Gastroesophageal sphincter (tissue), 4 donors: ENCODE measurements around the gene THSD7A. TPM values are rescaled to one million over a fixed set of nuclear protein-coding genes. Genes with fewer than 3 reads are reported as not detected.

Source experiments
- ATAC-seq: fragments of 150-250 bp; one replicate; pipeline ENCODE4 v1.9.1; 2016; ENCODE audit warnings: mild to moderate bottlenecking, moderate library complexity
- H3K27ac ChIP-seq, 4 donors: fragments of 200-600 bp; sonication (generic) in 3 of 4; 1 replicate in 3 of 4; 2 replicates in 1 of 4; pipeline ENCODE4 v1.5.1; 2016 to 2019
- H3K27me3 ChIP-seq: fragments of 200-600 bp; sonication (generic); one replicate; pipeline ENCODE4 v1.5.1; 2019
- H3K36me3 ChIP-seq, 2 donors: fragments of 200-600 bp; sonication (generic); one replicate each; pipeline ENCODE4 v1.5.1; 2019; ENCODE audit warnings: control low read depth in 1 of 2
- H3K4me1 ChIP-seq, 3 donors: fragments of 200-600 bp; sonication (generic); 1 replicate in 2 of 3; 2 replicates in 1 of 3; pipeline ENCODE4 v1.5.1; 2016 to 2019; ENCODE audit warnings: control low read depth in 2 of 3
- H3K4me3 ChIP-seq, 2 donors: fragments of 200-600 bp; sonication (generic); one replicate each; pipeline ENCODE4 v1.5.1; 2019; ENCODE audit warnings: mild to moderate bottlenecking in 1 of 2, moderate library complexity in 1 of 2
- H3K9me3 ChIP-seq, 3 donors: fragments of 200-600 bp; sonication (generic); one replicate each; pipeline ENCODE4 v1.5.1; 2017 to 2019; ENCODE audit warnings: control low read depth in 2 of 3
- EP300 ChIP-seq: sonication (generic); formaldehyde crosslinking; IDR thresholded peaks from one replicate; pipeline ENCODE4 v1.6.1; 2017; ENCODE audit warnings: antibody characterized with exemption, mild to moderate bottlenecking
- POLR2A ChIP-seq, 2 donors: fragments of 450-650 bp; IDR thresholded peaks; one replicate each; pipeline ENCODE4 v1.6.1; 2017; ENCODE audit warnings: antibody characterized with exemption in 2 of 2, mild to moderate bottlenecking in 2 of 2, moderate library complexity in 1 of 2
- POLR2AphosphoS5 ChIP-seq: sonication (generic); formaldehyde crosslinking; IDR thresholded peaks from one replicate; pipeline ENCODE4 v1.6.1; 2017; ENCODE audit warnings: antibody characterized with exemption
- WGBS, 2 donors: methylation state at CpG; one replicate each; pipeline ENCODE4 v1.1.5; 2018; ENCODE audit warnings: low coverage in 1 of 2; 5-methylcytosine and 5-hydroxymethylcytosine counted together
- total RNA-seq, 4 donors: library from RNA; depleted of rRNA; stranded (reverse); fragments of >200 nt; gene quantifications; one replicate each; pipeline ENCODE4 v1.1.0, GENCODE V29; 2016
- TF ChIP-seq, protein P1 (sequence below), 4 experiments: fragments of 200-600 bp in 2 of 4; fragments of 450-650 bp in 2 of 4; sonication (generic) in 1 of 4; IDR thresholded peaks; one replicate each; pipeline ENCODE4 v1.5.1; 2017 to 2019; ENCODE audit warnings: antibody characterized with exemption in 4 of 4, mild to moderate bottlenecking in 2 of 4, moderate library complexity in 2 of 4

THSD7A gene
- total RNA-seq, 4 donors from 2014 or later, result 2.9 to 6.2 (median 3.9) TPM

DNA sequence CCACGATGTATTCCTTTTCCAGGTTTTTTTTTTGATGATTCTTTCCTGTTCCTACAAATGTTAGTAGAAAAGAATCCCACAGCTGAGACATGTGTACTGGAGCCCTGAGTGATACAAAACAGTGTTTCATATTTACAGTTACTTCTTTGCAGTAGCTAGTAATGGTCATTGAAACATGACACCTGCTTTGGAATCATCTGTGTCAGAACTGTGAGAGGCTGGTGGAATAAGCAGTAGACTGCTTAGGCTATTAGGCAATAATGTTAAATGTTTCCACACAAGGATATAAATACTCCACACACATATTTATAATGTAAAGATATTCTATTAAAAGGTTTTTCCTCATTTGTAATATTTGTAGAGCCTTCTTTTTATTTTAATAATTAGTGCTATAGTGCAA is 394.0 kb downstream of the THSD7A start:
- TF ChIP-seq, protein P1, sequence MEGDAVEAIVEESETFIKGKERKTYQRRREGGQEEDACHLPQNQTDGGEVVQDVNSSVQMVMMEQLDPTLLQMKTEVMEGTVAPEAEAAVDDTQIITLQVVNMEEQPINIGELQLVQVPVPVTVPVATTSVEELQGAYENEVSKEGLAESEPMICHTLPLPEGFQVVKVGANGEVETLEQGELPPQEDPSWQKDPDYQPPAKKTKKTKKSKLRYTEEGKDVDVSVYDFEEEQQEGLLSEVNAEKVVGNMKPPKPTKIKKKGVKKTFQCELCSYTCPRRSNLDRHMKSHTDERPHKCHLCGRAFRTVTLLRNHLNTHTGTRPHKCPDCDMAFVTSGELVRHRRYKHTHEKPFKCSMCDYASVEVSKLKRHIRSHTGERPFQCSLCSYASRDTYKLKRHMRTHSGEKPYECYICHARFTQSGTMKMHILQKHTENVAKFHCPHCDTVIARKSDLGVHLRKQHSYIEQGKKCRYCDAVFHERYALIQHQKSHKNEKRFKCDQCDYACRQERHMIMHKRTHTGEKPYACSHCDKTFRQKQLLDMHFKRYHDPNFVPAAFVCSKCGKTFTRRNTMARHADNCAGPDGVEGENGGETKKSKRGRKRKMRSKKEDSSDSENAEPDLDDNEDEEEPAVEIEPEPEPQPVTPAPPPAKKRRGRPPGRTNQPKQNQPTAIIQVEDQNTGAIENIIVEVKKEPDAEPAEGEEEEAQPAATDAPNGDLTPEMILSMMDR (IDR thresholded peaks at IDR 0.05), result no peak
- TF ChIP-seq POLR2A (IDR thresholded peaks at IDR 0.05), result no peak
- no peak for TF ChIP-seq EP300
- TF ChIP-seq POLR2AphosphoS5, result no peak
- no peak overlapping the region for H3K4me3 ChIP-seq
- peaks cover 0 to 8% (median 0%) of the 10 kb centered on the region in 3 donors for H3K9me3 ChIP-seq
- H3K4me1 ChIP-seq, result peaks cover 0 to 27% (median 0%) of the 10 kb centered on the region in 3 donors
- no peaks in the 10 kb centered on the region for H3K27me3 ChIP-seq
- no peak for ATAC-seq
- no peak overlapping the region for H3K27ac ChIP-seq
- H3K36me3 ChIP-seq, result no peaks in the 10 kb centered on the region
- WGBS, 2 donors, result 45 to 75% methylated on average over 1 of the region's 1 CpG

DNA sequence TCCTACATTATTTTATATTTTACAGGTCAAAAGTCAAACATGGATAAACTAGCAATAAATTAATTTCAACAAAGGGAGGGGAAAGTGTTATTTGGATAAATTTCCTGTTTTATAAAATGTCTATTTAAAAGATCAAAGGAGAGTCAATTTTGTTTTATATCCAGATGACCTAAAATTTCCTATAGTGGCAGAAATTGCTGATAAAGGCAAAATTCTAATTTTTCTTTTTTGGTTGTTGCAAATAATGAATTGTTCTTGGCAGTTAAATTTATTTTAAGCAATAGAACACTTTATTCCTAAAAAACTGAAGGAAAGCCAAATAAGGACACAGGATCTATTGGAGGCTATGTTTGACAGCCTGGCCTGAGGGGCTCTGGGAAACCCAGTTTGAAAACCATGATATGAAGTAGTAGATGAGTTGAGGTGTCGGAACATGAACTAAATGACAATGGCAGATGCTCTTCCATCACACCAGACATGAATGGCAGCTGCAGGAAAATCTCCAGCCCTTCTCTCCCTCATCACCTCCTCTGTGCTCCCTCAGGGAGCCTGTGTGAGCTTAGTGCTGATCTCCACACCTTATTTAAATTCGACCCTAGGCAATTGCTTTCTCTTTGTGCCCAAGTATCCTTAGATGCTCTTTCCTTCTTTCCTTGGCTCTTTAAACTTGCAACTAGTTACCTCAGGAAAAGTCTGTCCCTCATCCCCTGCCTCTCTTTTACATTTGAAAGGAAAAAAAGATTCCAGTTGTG is 395.0 kb downstream of the THSD7A start:
- no peak overlapping the region for H3K4me3 ChIP-seq
- H3K4me1 ChIP-seq, result peaks cover 0 to 27% (median 0%) of the 10 kb centered on the region in 3 donors
- TF ChIP-seq EP300 (no peak), POLR2A (IDR thresholded peaks at IDR 0.05) (no peak), POLR2AphosphoS5 (no peak)
- TF ChIP-seq, protein P1 (IDR thresholded peaks at IDR 0.05), result no peak
- WGBS, 2 donors, result 74 to 83% methylated on average over 2 of the region's 2 CpGs
- peaks cover 0 to 8% (median 0%) of the 10 kb centered on the region in 3 donors for H3K9me3 ChIP-seq
- no peak overlapping the region for H3K27ac ChIP-seq
- no peak for ATAC-seq
- no peaks in the 10 kb centered on the region for H3K36me3 ChIP-seq
- H3K27me3 ChIP-seq, result no peaks in the 10 kb centered on the region

DNA sequence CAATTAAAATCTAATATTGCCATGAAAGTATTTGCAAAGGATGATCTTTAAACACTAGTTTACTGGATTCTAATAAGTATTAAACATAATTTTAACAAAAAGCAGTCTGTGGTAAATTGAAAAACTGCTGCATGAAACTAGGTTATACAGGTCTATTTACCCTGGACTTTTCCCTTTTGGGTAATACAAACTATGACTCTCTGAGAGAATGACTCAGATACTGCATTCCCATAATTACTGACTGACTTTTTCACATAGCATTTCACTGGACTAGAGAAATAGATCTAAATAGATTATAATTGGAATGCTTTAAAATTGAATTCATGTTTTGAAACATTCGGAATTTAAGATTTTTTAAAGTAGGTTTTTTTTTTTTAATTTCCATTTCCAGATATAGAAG is 395.7 kb downstream of the THSD7A start:
- H3K27ac ChIP-seq, result no peak overlapping the region
- TF ChIP-seq EP300 (no peak), POLR2A (IDR thresholded peaks at IDR 0.05) (no peak), POLR2AphosphoS5 (no peak)
- TF ChIP-seq, protein P1 (IDR thresholded peaks at IDR 0.05), result no peak
- ATAC-seq, result no peak
- no peak overlapping the region for H3K4me3 ChIP-seq
- no peaks in the 10 kb centered on the region for H3K27me3 ChIP-seq
- peaks cover 0 to 8% (median 0%) of the 10 kb centered on the region in 3 donors for H3K9me3 ChIP-seq
- WGBS, 2 donors, result 68 to 82% methylated on average over 1 of the region's 1 CpG
- H3K36me3 ChIP-seq, result no peaks in the 10 kb centered on the region
- H3K4me1 ChIP-seq, result peaks cover 0 to 27% (median 0%) of the 10 kb centered on the region in 3 donors

DNA sequence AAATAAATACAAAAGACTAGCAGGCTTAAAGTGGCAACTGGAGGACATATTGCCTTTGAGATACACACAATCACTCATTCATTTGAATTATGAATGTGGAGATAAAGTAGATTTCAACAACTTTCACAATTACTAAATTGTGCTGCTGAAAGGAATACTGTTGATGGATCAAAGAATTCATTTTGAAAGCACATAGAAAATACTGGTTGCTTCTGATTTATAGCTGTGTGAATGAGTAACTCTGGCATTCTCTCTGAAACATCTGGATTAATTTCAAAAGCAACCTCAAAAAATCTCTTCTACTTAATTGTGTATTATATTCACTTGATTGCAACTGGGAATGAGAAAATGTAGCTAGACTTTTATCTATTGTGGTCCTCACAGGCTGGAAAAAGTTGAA is 397.6 kb downstream of the THSD7A start:
- TF ChIP-seq POLR2A (IDR thresholded peaks at IDR 0.05) (no peak), POLR2AphosphoS5 (no peak), EP300 (no peak)
- TF ChIP-seq, protein P1 (IDR thresholded peaks at IDR 0.05), result no peak
- H3K4me3 ChIP-seq, result no peak overlapping the region
- no peaks in the 10 kb centered on the region for H3K36me3 ChIP-seq
- no peaks in the 10 kb centered on the region for H3K27me3 ChIP-seq
- no peaks in the 10 kb centered on the region for H3K9me3 ChIP-seq
- no peak for ATAC-seq
- H3K27ac ChIP-seq, result no peak overlapping the region
- peaks cover 0 to 27% (median 0%) of the 10 kb centered on the region in 3 donors for H3K4me1 ChIP-seq

DNA sequence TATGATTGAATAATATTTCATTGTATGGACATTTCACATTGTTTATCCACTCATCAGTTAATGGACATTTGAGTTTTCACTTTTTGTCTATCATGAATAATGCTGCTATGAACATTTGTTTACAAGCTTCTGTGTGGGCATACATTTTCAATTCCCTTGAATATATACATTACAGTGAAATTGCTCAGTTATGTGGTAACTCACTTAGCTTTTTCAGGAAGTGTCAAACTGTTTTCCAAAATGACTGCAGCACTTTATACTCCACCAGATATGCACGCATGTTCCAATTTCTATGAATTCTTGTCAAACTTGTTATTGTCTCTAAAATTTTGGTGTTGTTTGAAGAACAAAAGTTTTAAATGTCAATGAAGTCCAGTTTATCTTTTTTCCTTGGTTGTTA is 401.2 kb downstream of the THSD7A start:
- Histone ChIP-seq H3K27me3 (no peaks in the 10 kb centered on the region), H3K4me3 (no peak overlapping the region), H3K27ac (no peak overlapping the region), H3K9me3 (no peaks in the 10 kb centered on the region), H3K4me1 (peaks cover 0 to 11% (median 0%) of the 10 kb centered on the region in 3 donors), H3K36me3 (no peaks in the 10 kb centered on the region)
- 83 to 91% methylated on average over 1 of the region's 1 CpG for WGBS, 2 donors
- no peak for ATAC-seq
- no peak for TF ChIP-seq POLR2A (IDR thresholded peaks at IDR 0.05)
- TF ChIP-seq, protein P1 (IDR thresholded peaks at IDR 0.05), result no peak
- no peak for TF ChIP-seq EP300
- TF ChIP-seq POLR2AphosphoS5, result no peak
